ENCODE data around the gene GPR87.

GPR87 gene

DNA sequence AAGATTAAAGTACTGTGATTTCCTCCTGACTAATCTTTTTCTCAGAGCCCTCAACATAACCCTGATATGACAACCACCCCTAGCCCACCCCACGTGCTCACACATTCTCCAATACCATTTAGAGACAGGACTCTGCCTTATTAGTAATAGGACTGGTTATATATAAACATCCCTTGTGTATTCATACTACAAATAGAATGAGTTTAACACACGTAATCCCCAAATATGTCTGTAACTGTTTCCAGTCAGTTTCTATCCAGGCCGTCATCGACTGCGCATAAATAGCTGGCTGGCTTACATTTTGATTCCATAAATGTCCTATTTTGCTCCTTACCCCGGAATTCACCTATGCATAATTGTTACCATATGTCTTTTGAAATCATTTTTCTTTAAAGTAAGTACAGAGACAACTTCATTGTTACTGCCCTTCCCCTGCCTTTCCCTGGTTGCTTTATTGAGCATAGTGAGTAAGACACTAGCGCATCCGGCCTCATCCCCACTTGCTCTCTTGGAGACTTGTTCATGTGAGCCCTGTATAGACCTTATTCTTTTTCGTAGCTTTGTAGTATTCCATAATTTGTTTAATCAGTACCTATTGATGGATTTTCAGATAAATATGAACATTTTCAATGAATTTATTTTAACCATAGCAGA lies 34.8 kb downstream of the GPR87 start:
- no peak for DNase-seq

DNA sequence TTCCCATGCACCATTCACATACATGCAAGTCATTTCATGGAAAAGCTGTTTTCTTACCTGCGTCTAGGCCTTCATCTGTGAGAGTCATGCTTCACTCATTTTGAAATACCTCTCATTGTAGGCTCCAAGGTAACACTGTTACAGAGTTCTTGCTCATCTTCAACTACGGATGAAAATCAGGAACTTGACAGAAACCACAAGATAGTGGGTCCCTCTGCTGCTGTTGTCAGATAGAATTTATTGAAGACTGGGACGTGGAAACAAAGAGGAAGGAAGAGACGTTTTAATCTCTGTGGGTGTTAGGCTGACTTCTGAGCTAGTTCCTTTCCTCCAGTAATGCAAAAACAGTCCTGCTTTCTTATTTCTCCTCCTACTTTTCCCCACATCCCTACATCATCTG lies 38.4 kb downstream of the GPR87 start, which contains the start of gene P2RY14:
P2RY14 (minus strand) TSS at position 313 of the 400 bp plus-strand sequence. CDS start 64,226 bp downstream, outside the sequence.
- DNase-seq = peak; percentile 76

DNA sequence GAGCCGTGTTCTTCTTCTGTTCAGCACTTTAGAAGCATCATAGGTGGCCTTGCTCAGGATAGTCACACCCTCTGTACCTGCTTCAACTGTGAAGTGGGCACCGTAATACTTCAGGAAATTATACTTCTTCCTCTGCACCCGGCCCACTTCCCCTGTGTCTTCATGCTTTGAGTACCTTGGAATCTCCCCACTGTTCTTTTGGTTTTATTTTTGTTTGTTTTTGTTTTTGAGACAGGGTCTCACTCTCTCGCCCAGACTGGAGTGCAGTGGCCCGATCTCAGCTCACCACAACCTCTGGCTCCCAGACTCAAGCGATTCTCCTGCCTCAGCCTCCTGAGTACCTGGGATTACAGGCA lies 40.0 kb downstream of the GPR87 start:
- DNase-seq = peak; percentile 39

DNA sequence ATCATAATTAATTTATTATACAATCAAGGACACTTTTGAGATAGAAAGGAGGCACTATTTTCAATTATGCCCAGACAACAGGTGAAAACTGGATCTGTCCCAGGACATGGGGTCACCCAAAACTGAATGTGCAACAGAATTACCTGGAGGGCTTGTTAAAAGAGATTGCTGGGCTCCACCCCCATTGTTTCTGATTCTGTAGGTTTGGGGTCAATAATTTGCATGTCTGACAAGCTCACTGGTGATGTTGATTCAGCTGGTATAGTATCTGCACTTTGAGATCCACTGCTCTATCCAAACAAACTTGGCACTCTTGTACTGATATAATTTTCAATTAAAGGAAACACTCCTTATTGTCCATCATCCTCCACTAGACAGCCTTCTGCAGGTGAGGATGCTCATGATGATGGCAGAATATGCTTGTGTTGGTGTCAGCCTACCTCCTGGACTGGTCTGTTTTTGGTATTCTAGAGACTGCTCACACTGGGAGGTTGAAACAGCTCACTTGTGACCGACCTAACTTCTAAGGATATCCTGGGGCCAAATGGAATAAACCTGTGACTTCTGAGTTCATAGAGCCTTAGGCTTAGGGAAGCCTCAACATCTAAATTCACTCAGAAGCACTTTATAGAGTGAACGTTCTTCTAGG lies 40.5 kb downstream of the GPR87 start:
- no peak for DNase-seq

DNA sequence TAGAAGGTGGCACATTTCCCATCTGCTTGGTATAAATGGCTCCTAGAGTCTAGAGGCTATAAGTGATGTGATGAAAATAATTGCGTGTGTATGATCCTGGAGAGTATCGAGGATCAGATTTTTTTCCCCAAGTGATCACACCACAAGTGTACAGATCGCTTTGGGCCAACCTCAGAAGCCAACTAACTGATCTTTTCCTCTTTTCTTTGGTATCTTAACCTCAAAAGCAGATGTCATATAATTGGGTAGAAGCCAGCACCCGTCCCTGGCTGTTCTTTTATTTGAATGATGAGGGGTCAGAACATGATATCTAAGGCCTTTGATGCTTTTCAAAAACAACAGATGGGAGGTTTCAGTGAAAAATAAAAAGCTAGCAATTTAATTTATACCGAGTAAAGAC lies 41.5 kb downstream of the GPR87 start:
- no peak for DNase-seq

DNA sequence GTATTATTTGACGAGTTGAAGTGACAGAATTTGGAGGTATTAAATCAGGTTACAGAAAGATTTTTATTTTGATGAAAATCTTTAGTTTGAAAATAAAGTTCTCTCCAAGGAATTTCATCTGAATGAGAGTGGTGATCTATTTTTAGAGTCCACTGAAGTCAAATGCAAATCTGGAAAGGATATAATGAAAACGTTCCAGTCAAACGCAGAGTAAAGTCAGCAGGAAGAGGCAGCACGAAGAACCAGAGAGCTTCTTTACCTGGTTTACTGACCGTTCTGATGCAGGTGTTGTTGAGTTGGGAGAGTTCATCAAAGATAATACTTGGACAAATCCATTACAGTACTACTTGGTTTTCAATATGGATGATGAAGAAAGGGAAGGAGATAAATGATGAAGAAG lies 47.0 kb downstream of the GPR87 start:
- no peak for DNase-seq

DNA sequence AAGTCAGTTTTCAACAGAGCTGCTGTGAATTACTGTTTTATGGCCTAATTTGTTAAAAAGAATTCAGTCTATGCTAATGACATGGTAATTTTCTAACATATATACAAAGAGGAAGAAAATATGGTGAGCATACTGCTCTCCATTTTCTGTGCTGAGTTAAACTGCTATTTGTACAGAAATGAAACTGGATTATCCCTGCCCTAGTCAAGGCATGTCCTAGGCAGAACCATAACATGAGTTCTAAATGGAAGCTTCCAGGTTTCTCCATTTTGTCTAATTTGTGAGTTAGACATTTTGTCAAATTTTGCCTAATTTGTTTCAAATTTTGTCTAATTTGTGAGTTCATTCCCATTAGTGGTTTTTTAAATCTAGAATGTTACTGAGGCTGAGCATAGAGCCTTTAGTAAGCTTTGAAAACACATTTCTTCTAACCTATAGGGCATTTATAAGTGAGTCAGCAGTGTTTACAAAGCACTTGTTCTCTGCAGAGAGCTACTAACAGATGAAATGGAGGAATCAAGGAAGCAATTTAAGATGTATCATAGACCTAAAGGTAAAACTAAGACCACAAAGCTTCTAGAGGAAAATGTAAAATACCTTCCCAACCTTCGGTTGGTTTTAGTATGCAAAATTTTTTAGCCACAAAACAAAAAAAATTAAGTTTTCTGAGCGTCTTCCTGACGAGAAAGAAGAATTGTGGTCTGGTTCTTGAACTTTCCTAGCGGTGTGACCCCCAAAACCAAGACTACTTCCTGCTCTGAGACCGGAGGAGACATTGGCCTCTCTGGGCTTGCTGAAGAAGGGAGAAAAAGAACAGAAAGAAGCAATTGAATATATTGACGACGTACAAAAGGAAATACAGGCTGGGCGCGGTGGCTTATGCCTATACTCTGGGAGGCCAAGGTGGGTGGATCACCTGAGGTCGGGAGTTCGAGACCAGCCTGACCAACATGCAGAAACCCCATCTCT lies 48.1 kb downstream of the GPR87 start:
- DNase-seq = peak; percentile 18

DNA sequence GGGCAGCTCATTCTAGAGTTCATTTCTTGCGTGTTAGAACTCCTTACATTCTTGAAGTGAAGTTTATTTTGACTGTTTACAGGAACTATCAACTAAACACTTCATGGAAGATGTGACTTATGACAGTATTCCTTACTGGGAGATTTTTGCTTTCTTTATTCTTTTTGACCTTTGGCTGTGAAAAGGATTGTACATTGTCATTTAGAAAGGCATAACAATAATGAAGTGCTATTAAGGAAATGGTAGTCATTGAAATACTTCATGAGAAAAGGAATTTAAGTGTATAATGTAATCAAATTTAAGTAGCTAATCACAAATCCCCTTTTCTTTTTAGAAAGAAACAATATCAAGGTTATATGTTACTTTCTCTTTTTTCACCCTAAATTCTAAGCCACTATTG lies 49.6 kb downstream of the GPR87 start:
- DNase-seq = no peak

DNA sequence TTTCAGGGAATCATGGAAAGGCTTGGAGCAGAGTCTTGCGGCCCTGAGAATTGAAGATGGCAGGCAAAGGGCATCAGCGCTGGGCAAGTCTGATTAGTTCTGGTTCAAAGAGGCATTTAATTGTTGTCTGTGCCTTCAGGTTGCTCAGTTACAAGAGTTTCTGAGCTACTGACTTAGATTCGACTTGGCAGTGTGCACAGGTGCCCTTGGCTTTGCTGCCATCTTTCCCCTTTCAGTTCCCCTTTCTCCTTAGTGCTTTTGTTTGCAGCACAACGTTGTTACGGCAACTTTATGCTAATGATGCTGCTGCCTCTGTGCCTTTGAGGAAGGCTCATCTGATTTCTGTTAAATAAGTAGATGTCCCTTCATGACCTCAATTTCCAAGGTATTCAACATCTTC lies 50.8 kb downstream of the GPR87 start:
- peak; percentile 83 for DNase-seq

DNA sequence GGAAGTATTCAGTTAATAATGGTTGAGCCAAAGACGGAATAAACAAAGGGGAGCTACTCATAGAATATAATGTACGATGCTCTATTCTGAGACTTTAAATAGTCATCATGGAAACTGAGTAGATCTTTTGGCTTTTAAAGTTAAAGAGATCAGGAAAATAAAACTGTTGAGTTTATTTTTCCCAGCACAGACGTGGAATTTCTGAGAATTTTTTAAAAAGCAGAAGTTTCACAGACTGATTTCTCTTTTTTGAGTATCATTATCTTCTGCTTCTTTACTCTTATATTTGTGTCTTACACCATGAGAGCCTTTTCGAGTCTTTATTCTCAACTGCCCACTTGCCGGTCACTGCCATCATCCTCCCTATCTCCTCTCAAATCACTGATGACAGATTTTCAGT lies 51.5 kb downstream of the GPR87 start:
- DNase-seq = peak; percentile 28

DNA sequence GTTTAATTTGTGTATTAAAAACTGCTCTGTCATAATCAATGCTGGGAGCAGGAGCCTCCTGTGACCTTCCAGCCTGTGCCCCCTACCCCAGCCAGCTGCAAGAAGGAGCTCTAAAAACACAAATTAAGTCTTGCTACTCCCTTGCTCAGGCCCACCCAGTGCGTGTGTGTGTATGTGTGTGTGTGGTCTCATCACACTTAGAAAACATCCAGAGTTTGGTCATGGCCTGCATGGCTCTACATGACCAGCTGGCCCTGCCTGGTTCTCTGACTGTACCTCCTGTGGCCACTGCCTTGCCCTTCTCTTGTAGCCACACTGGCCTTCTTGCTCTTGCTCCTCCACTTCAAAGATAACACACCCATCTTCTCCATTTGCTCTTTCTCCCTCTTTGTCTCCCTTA lies 52.0 kb downstream of the GPR87 start:
- no peak for DNase-seq

DNA sequence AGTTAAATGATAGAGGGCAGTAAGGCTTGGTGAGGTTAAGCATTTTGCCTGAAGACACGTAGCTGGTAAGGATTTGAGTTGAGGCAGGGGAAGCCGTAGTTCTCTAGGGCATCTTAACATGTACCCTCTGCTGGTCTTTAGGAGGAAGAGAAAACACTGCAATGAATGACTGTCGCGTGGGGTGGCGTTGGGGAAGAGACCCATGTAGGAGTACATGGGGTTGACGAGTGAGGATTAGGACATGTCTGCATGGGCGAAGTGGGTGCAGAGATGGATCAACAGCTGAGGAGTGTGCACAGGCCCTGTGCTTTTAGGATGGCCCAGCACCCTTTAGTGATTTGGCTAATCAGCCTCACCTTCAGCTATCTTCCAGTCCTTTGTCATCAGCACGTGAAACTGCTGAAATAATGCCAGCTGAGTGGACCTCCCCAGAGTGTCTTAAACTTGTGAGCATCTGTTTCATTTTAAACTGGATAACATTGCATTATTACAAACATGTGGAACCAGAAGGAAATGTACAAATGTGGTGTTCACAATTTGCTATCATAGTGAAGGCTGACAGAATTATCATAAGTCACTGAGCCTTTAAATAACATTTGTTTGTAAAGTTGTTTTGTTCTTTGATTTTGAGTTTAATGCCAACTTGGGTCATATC lies 53.6 kb downstream of the GPR87 start:
- DNase-seq = peak; percentile 50

DNA sequence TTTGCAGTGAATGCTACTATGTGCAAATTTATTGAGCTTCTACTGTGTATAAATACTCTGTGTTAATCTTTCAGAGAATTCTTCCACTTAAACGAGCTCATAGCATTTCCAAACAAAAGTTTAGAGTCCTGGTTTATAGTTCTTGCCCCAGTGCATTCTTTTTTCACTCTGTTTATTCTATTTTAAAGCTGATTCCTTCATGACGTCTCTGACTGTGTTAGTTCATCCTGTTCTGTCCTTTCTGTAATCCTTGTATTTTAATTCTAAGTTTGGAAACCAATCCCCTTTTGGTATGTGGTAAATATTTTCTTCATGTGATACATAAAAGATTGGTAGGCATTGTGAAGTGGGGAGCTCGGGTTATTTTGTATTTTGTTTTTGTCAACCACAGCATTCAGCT lies 57.0 kb downstream of the GPR87 start:
- no peak for DNase-seq

DNA sequence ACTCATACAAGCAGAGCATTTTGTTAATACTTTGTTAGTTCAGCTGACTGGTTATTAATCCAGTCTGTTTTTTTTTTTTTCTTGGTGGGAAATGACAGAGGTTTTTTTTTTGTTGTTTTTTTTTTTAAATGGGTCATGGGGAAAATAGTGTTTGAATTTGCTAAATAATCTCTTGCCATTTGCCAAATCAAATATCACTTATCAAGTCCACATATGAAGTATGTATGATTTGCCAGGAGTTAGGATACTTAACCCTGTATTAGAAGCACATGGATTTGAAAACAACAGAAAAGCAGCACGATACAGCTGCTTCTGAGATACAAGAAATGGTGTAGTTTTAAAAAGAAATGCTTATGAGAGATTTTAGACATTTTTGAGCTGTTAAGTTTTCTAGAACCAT lies 59.9 kb downstream of the GPR87 start:
- DNase-seq = no peak

DNA sequence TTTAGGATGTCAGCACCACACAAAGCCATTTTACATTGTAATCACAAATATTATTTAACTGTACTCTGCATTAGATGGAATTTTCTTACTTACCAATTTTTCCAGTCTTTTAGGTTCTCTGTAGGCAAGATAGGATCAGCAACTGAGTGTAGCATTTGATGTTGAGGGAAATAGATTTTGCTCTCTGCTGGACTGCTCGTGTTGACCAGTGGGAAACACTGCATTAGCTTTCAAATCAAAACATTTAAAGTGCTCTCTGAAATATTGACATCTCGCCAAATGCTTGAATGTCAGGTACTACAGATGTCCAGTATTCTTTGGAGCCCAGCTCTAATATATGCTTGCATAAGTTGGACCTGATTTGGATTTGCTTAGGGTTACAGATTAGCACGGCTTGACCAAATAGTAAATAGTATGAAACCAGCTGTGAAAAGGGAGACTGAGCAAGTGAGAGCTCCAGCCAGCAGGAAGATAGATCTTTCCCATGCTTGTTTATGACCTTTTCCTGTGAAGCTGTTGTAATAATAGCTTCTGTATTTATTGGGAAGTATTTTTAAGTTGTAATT lies 67.8 kb downstream of the GPR87 start:
- no peak for DNase-seq
